Neural cell (in vitro differentiated cells): ENCODE data around the gene NKPD1.

Source experiments
- CTCF ChIP-seq: fragments of 450-650 bp; IDR thresholded peaks from 2 replicates; pipeline ENCODE4 v1.5.1; 2014; ENCODE audit warnings: antibody characterized with exemption, mild to moderate bottlenecking, moderate library complexity; ENCODE audit not compliant: poor library complexity, severe bottlenecking
- EP300 ChIP-seq: fragments of 450-650 bp; conservative IDR thresholded peaks from 2 replicates; pipeline ENCODE4 v1.6.1; 2014; ENCODE audit warnings: antibody characterized with exemption, mild to moderate bottlenecking, moderate library complexity; ENCODE audit not compliant: poor library complexity, severe bottlenecking
- EZH2 ChIP-seq: fragments of 200-600, 300-800 bp; shearing (Covaris generic), sonication (generic); IDR thresholded peaks from 2 replicates; pipeline ENCODE4 v1.6.1; 2014; ENCODE audit warnings: antibody characterized with exemption, low read length, borderline replicate concordance, mild to moderate bottlenecking; ENCODE audit not compliant: insufficient read depth, poor library complexity, severe bottlenecking
- POLR2AphosphoS5 ChIP-seq: IDR thresholded peaks from 2 replicates; pipeline ENCODE4 v1.6.1; 2012
- REST ChIP-seq: IDR thresholded peaks from 2 replicates; pipeline ENCODE4 v1.6.1; 2012; ENCODE audit warnings: borderline replicate concordance
- TAF1 ChIP-seq: IDR thresholded peaks from 2 replicates; pipeline ENCODE4 v1.6.1; 2012; ENCODE audit warnings: low read depth

DNA sequence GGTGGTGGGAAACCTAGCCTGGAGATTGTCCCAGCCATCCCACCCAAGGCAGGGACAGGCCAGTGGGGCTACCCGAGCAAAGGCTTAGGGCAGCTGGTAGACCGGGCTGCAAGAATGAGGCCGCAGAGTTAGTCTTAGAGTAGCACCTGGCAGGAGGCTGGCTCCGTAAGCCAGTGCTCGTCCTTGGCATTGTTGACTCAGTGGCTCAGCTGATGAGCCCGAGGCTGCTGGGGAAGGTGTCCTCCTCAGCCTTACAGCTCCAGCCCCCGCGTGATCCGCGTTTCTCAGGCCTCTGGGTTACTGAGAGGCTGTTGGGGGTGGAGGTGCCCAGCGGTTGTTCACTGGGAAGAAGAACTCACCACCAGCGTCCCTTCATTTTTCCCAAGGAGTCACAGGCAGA is 43.1 kb downstream of the NKPD1 start:
- TF ChIP-seq EZH2: no peak
- TF ChIP-seq POLR2AphosphoS5: no peak
- TF ChIP-seq TAF1: no peak
- TF ChIP-seq REST: no peak
- no peak for TF ChIP-seq CTCF
- no peak for TF ChIP-seq EP300
